ENCODE data around the gene COPS8. TPM values are rescaled to one million over a fixed set of nuclear protein-coding genes. Genes with fewer than 3 reads are reported as not detected.
A peak's percentile ranks its signal among the peaks of the same experiment; 100 is the strongest.

The COPS8 gene
- total RNA-seq, 1 experiment from 2014 or later: 49.9 TPM

DNA sequence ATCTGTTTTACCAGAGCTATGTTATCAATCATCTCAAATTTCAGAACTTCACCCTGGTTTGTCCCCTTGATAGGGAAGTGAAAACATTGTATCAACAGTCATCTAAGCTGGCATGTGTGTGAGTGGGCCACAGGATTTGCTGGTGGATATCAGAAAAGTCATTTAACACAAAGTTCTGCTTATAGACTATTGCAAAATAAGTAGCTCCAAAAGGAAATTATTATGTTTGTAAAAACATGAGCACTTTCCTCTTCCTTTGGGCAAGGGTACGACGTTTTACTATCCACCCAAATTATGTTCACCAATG is 20.7 kb upstream of the COPS8 start:
- H3K4me1 Mint-ChIP-seq (ENCODE audit: low read depth, unreplicated experiment): no peaks in the 10 kb centered on the region
- H3K27ac Mint-ChIP-seq (ENCODE audit: unreplicated experiment): no peak overlapping the region
- no peaks in the 10 kb centered on the region for H3K9me3 Mint-ChIP-seq (ENCODE audit: low read depth, unreplicated experiment)
- H3K4me3 Mint-ChIP-seq (ENCODE audit: low read depth, unreplicated experiment): no peak overlapping the region
- DNase-seq: no peak
- no TSS peak for BruUV-seq (replicated peaks)
- no peaks in the 10 kb centered on the region for H3K27me3 Mint-ChIP-seq (ENCODE audit: unreplicated experiment)
- H3K36me3 Mint-ChIP-seq (ENCODE audit: insufficient read depth, unreplicated experiment): no peaks in the 10 kb centered on the region
- TF ChIP-seq, protein P1, sequence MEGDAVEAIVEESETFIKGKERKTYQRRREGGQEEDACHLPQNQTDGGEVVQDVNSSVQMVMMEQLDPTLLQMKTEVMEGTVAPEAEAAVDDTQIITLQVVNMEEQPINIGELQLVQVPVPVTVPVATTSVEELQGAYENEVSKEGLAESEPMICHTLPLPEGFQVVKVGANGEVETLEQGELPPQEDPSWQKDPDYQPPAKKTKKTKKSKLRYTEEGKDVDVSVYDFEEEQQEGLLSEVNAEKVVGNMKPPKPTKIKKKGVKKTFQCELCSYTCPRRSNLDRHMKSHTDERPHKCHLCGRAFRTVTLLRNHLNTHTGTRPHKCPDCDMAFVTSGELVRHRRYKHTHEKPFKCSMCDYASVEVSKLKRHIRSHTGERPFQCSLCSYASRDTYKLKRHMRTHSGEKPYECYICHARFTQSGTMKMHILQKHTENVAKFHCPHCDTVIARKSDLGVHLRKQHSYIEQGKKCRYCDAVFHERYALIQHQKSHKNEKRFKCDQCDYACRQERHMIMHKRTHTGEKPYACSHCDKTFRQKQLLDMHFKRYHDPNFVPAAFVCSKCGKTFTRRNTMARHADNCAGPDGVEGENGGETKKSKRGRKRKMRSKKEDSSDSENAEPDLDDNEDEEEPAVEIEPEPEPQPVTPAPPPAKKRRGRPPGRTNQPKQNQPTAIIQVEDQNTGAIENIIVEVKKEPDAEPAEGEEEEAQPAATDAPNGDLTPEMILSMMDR (IDR thresholded peaks at IDR 0.05; ENCODE audit: unreplicated experiment): no peak
- intact Hi-C loops (cut with micrococcal nuclease; ENCODE audit: unreplicated experiment): no loop called here
- CTCF ChIA-PET: no interaction called here

DNA sequence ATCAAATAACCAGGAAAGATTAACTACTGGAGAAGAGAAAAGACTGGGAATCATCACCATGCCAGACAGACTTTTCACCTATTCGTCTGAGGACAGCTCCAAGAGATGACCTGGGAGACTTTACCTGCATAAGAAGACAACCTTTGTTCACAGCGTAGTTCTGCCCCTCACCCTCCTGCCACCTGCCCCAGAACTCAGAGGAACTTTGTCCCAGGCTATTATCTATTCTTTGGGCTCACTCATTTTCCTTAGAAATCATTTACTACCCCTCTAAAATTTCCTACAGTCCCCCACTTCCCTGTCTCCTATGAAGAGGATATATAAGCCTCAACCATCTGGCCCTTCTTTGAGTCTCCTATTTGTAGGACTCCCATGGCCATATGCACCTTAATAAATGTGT is 19.3 kb upstream of the COPS8 start:
- no peaks in the 10 kb centered on the region for H3K27me3 Mint-ChIP-seq (ENCODE audit: unreplicated experiment)
- no peak for DNase-seq
- no peaks in the 10 kb centered on the region for H3K36me3 Mint-ChIP-seq (ENCODE audit: insufficient read depth, unreplicated experiment)
- H3K4me3 Mint-ChIP-seq (ENCODE audit: low read depth, unreplicated experiment): no peak overlapping the region
- TF ChIP-seq, protein P1 (IDR thresholded peaks at IDR 0.05; ENCODE audit: unreplicated experiment): no peak
- no TSS peak for BruUV-seq (replicated peaks)
- intact Hi-C loops (cut with micrococcal nuclease; ENCODE audit: unreplicated experiment): no loop called here
- no peak overlapping the region for H3K27ac Mint-ChIP-seq (ENCODE audit: unreplicated experiment)
- no peaks in the 10 kb centered on the region for H3K4me1 Mint-ChIP-seq (ENCODE audit: low read depth, unreplicated experiment)
- no peaks in the 10 kb centered on the region for H3K9me3 Mint-ChIP-seq (ENCODE audit: low read depth, unreplicated experiment)
- CTCF ChIA-PET: no interaction called here

DNA sequence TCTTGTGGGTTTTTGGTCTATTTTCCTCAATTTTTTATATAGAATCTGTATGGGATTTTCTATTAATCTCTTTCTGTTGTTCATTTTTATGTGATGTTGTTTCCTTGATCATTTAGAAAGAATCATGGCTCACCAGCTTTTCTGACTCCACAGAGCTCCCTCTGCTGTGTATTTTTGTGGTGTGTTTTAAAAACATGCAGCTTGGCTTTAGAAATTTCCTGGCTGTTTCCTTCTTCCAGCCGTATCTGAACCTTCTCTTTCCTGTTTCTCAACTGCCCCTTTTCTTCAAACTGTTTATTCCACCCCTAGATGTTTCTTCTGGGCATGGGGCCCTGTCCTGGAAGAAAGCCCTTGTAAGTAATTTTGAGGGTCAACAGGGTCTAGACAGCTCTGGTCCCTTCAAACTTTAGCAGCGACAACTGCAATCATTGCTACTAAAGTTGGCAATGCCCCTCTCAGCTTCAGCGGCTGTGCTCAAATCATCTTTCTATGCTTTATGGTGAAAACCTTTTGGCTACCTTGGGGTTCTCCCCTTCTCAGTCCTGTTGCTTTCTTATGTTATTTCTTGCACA is 17.6 kb upstream of the COPS8 start:
- TF ChIP-seq, protein P1 (IDR thresholded peaks at IDR 0.05; ENCODE audit: unreplicated experiment): no peak
- no TSS peak for BruUV-seq (replicated peaks)
- Mint-ChIP-seq H3K27me3 (ENCODE audit: unreplicated experiment) (no peaks in the 10 kb centered on the region), H3K4me1 (ENCODE audit: low read depth, unreplicated experiment) (peaks cover under 1% of the 10 kb centered on the region), H3K27ac (ENCODE audit: unreplicated experiment) (no peak overlapping the region), H3K36me3 (ENCODE audit: insufficient read depth, unreplicated experiment) (no peaks in the 10 kb centered on the region), H3K4me3 (ENCODE audit: low read depth, unreplicated experiment) (no peak overlapping the region), H3K9me3 (ENCODE audit: low read depth, unreplicated experiment) (no peaks in the 10 kb centered on the region)
- DNase-seq: no peak
- CTCF ChIA-PET: no interaction called here
- intact Hi-C loops (cut with micrococcal nuclease; ENCODE audit: unreplicated experiment): no loop called here

DNA sequence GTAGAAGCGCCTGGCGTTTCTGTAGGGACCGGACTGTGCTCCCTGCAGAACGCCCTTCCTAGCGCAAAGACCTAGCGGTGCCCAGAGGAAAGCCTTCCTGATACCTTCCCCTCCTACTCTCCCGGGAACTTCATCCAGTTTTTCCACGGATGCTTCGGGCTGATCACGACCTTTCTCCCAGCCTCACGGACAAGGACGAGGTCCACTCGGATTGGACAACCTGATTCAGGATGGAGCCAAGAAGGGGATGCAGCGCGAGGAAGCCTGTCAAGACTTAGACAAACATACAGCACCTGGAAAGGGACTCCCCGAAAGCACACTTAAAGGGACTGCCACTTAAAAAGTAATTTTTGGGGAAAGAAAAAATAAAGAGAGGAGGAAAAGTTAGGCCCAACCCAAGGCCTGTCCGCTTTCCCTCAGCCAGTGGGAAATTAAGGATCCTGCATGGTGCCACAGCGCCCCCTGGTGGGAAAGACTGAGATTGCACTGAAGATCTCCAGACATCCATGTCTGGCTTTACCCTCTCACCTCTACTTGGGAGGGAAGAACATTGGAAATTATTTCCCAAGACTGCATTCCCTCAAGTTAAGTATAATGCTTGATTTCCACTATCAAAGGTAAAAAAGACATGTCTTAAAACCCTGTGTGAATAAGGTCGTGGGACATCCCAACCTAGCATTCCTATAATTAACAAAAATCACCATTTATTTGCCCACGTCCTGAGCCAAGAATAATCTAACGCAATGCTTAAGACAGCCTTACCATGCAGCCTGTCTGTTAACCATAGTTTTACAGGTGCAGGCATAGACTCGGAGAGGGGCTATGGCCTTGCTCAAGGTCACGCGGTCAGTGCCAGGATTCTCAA is 13.4 kb upstream of the COPS8 start:
- TF ChIP-seq, protein P1 (IDR thresholded peaks at IDR 0.05; ENCODE audit: unreplicated experiment): peak; percentile 97
- Mint-ChIP-seq H3K36me3 (ENCODE audit: insufficient read depth, unreplicated experiment) (peaks cover 7% of the 10 kb centered on the region), H3K9me3 (ENCODE audit: low read depth, unreplicated experiment) (no peaks in the 10 kb centered on the region), H3K27ac (ENCODE audit: unreplicated experiment) (no peak overlapping the region), H3K27me3 (ENCODE audit: unreplicated experiment) (no peaks in the 10 kb centered on the region), H3K4me3 (ENCODE audit: low read depth, unreplicated experiment) (no peak overlapping the region), H3K4me1 (ENCODE audit: low read depth, unreplicated experiment) (peaks cover 39% of the 10 kb centered on the region)
- CTCF ChIA-PET: interaction anchor here (0.6 to 1.4 kb wide), 3 partner anchors 14 to 503 kb away, joined by 3 read pairs; partner anchors contain the start of genes ACKR3 and COPS8
- intact Hi-C loops (cut with micrococcal nuclease; ENCODE audit: unreplicated experiment): loop anchor here (1.0 kb wide), 1 partner anchor 729 kb away; no protein-coding TSS in a partner anchor
- no TSS peak for BruUV-seq (replicated peaks)
- DNase-seq: peak; percentile 81

Data from Calu3 (cell line).